GM12878 (cell line): ENCODE results near the gene FGFR2. TPM values are rescaled to one million over a fixed set of nuclear protein-coding genes. Genes with fewer than 3 reads are reported as not detected.

Experiments
- ATAC-seq: fragments of 200-7000 bp; cut with Tn5 transposase; 3 replicates; pipeline ENCODE4 v1.9.1; 2020; ENCODE audit warnings: mild to moderate bottlenecking, moderate library complexity
- BruUV-seq: library from RNA; stranded (reverse); fragments of 400-500 nt; replicated peaks from 2 replicates; lab custom pipeline; 2021; lab: Mats Ljungman, UMichigan
- CTCF ChIA-PET: fragments of 300-600 bp; sonication (Branson Sonifier 250); formaldehyde crosslinking; extraction: SDS; loops from one replicate; lab custom pipeline; 2021; ENCODE audit warnings: inconsistent platforms; lab: Yijun Ruan, JAX
- POLR2A ChIA-PET: fragments of 350-600 bp; formaldehyde crosslinking; extraction: SDS; loops from one replicate; lab custom pipeline; 2021; ENCODE audit warnings: inconsistent platforms; lab: Charles Lee
- RAD21 ChIA-PET: fragments of 300-600 bp; sonication (Branson Sonifier 250); formaldehyde crosslinking; loops from one replicate; lab custom pipeline; 2023; ENCODE audit warnings: antibody characterized with exemption; ENCODE audit not compliant: unreplicated experiment; lab: Charles Lee
- SMC1A ChIA-PET: fragments of 300-600 bp; sonication (Branson Sonifier 250); formaldehyde crosslinking; loops from one replicate; lab custom pipeline; 2023; ENCODE audit not compliant: unreplicated experiment, uncharacterized antibody; lab: Charles Lee
- DNase-seq: peaks from one replicate; pipeline ENCODE4 v3.0.0-alpha.2; 2011; ENCODE audit warnings: low read depth, low spot score
- FAIRE-seq: peaks from 3 replicates; lab custom pipeline; 2011; peaks lifted over from hg19 to GRCh38; lab: Jason Lieb, UNC
- H2AFZ ChIP-seq: 2 replicates; pipeline ENCODE4 v1.6.0; 2011; ENCODE audit warnings: low read depth, low read length, control low read depth; ENCODE audit not compliant: control insufficient read depth
- H3K27ac ChIP-seq: 2 replicates; pipeline ENCODE4 v1.5.1; 2011; ENCODE audit warnings: control low read depth; ENCODE audit not compliant: control insufficient read depth, insufficient read depth
- H3K27me3 ChIP-seq, 2 experiments: replicated peaks in 1 of 2; 2 replicates each; pipeline versions ENCODE4 v1.6.0 to v1.6.1; 2011; ENCODE audit warnings: low read length in 1 of 2; ENCODE audit not compliant: control insufficient read depth in 2 of 2, insufficient read depth in 2 of 2
- H3K36me3 ChIP-seq, 2 experiments: 2 replicates each; pipeline ENCODE4 v1.5.1; 2011; ENCODE audit warnings: low read length in 1 of 2; ENCODE audit not compliant: control insufficient read depth in 2 of 2, insufficient read depth in 2 of 2
- H3K4me1 ChIP-seq: 2 replicates; pipeline ENCODE4 v1.6.1; 2011; ENCODE audit warnings: mild to moderate bottlenecking, low read length, moderate library complexity, mixed read lengths; ENCODE audit not compliant: control insufficient read depth, insufficient read depth
- H3K4me2 ChIP-seq: 2 replicates; pipeline ENCODE4 v1.6.0; 2011; ENCODE audit warnings: control low read depth; ENCODE audit not compliant: control insufficient read depth, insufficient read depth
- H3K4me3 ChIP-seq: fragments of 200-600 bp; sonication (generic); 2 replicates; pipeline ENCODE4 v1.5.1; 2016
- H3K79me2 ChIP-seq: 2 replicates; pipeline ENCODE4 v1.6.0; 2011; ENCODE audit warnings: low read length; ENCODE audit not compliant: control insufficient read depth, insufficient read depth
- H3K9ac ChIP-seq: 2 replicates; pipeline ENCODE4 v1.8.0; 2011; ENCODE audit warnings: low read length, control low read depth, mixed read lengths; ENCODE audit not compliant: control insufficient read depth, insufficient read depth
- H3K9me3 ChIP-seq: replicated peaks from 3 replicates; pipeline ENCODE4 v1.5.1; 2011; ENCODE audit warnings: mild to moderate bottlenecking, low read length; ENCODE audit not compliant: control insufficient read depth, insufficient read depth
- H4K20me1 ChIP-seq: 2 replicates; pipeline ENCODE4 v1.6.0; 2011; ENCODE audit not compliant: control insufficient read depth, insufficient read depth
- BACH1 ChIP-seq: fragments of 450-650 bp; IDR thresholded peaks from 2 replicates; pipeline ENCODE4 v1.6.1; 2017; ENCODE audit warnings: mild to moderate bottlenecking, borderline replicate concordance
- CBX3 ChIP-seq: fragments of 200-600 bp; sonication (generic); IDR thresholded peaks from 2 replicates; pipeline ENCODE4 v1.6.1; 2016; ENCODE audit warnings: low read depth, borderline replicate concordance
- CBX5 ChIP-seq: sonication (generic); IDR thresholded peaks from 2 replicates; pipeline ENCODE4 v1.6.1; 2016; ENCODE audit warnings: low read depth, moderate library complexity, mild to moderate bottlenecking, inconsistent platforms
- CREM ChIP-seq: IDR thresholded peaks from 2 replicates; pipeline ENCODE4 v1.6.1; 2014; ENCODE audit warnings: antibody characterized with exemption, low read depth
- EED ChIP-seq: sonication (generic); IDR thresholded peaks from 2 replicates; pipeline ENCODE4 v1.6.1; 2016; ENCODE audit warnings: antibody characterized with exemption, low read depth
- EP300 ChIP-seq, 2 experiments: fragments of 150-350 bp in 1 of 2; IDR thresholded peaks; 2 replicates each; pipeline ENCODE4 v1.6.1; 2011 to 2012; ENCODE audit warnings: low read depth in 2 of 2, low read length in 2 of 2, borderline replicate concordance in 1 of 2, improper control_type of control experiment in 1 of 2, inconsistent platforms in 1 of 2; ENCODE audit not compliant: control insufficient read depth in 1 of 2
- ETV6 ChIP-seq, 2 experiments: fragments of 450-650 bp in 1 of 2; IDR thresholded peaks in 1 of 2; conservative IDR thresholded peaks in 1 of 2; 2 replicates each; pipeline ENCODE4 v1.6.1; 2014; ENCODE audit warnings: antibody characterized with exemption in 1 of 2, borderline replicate concordance in 1 of 2, low read depth in 1 of 2, mild to moderate bottlenecking in 1 of 2, moderate library complexity in 1 of 2
- HCFC1 ChIP-seq: fragments of 150-350 bp; IDR thresholded peaks from 2 replicates; pipeline ENCODE4 v1.6.1; 2014; ENCODE audit warnings: low read length
- HDAC6 ChIP-seq: fragments of 200-600 bp; sonication (generic); IDR thresholded peaks from one replicate; pipeline ENCODE4 v1.8.0; 2017; ENCODE audit warnings: antibody characterized with exemption; ENCODE audit not compliant: unreplicated experiment
- HDGF ChIP-seq: fragments of 450-650 bp; IDR thresholded peaks from 2 replicates; pipeline ENCODE4 v1.6.1; 2016; ENCODE audit warnings: antibody characterized with exemption
- IKZF1 ChIP-seq: fragments of 450-650 bp; conservative IDR thresholded peaks from 2 replicates; pipeline ENCODE4 v1.6.1; 2017; ENCODE audit warnings: antibody characterized with exemption, mild to moderate bottlenecking
- POLR2AphosphoS2 ChIP-seq: IDR thresholded peaks from 2 replicates; pipeline ENCODE4 v1.6.1; 2011; ENCODE audit warnings: low read depth, mild to moderate bottlenecking, low read length, improper control_type of control experiment, moderate library complexity
- RBBP5 ChIP-seq: fragments of 200-600 bp; sonication (generic); conservative IDR thresholded peaks from 2 replicates; pipeline ENCODE4 v1.6.1; 2016
- SIX5 ChIP-seq: IDR thresholded peaks from 2 replicates; pipeline ENCODE4 v1.6.1; 2011; ENCODE audit warnings: mild to moderate bottlenecking, low read depth, low read length, moderate library complexity; ENCODE audit not compliant: severe bottlenecking
- ZNF384 ChIP-seq: IDR thresholded peaks from 2 replicates; pipeline ENCODE4 v1.6.1; 2012; ENCODE audit warnings: low read depth, mild to moderate bottlenecking, low read length, improper control_type of control experiment, borderline replicate concordance
- WGBS: methylation state at CpG from one replicate; pipeline ENCODE4 v1.1.6; 2016; ENCODE audit warnings: low lambda C conversion rate; ENCODE audit not compliant: insufficient replicate concordance, insufficient coverage; ENCODE audit errors: missing lambda C conversion rate; 5-methylcytosine and 5-hydroxymethylcytosine counted together
- in situ Hi-C: fragments of 300-500 bp; cut with MboI; formaldehyde crosslinking; loops from 9 replicates; pipeline ENCODE4 v1.14.3; 2018; ENCODE audit warnings: mixed read lengths
- intact Hi-C: fragments of 100-400 bp; cut with micrococcal nuclease; formaldehyde crosslinking; loops from one replicate; pipeline ENCODE4 v1.14.2; 2022; ENCODE audit not compliant: unreplicated experiment
- polyA plus RNA-seq, 11 experiments: library from polyadenylated mRNA; depleted of rRNA in 4 of 11; unstranded in 6 of 11; stranded (reverse) in 5 of 11; fragments of >200 nt; fragmentation: Nextera tagmentation in 4 of 11; fragmentation: Illumina TruSeq in 1 of 11; extraction: Ambion mirVana in 4 of 11; extraction: Trizol in 1 of 11; gene quantifications; 1 replicate in 1 of 11; 2 replicates in 10 of 11; pipeline versions ENCODE4 v1.2.1 to v1.2.3, GENCODE V29; 2011 to 2016; ENCODE audit warnings: inconsistent platforms in 2 of 11, missing spikeins in 2 of 11, low read depth in 1 of 11
- total RNA-seq, 4 experiments: library from RNA; depleted of rRNA in 3 of 4; stranded (reverse); fragments of >200 nt in 3 of 4; fragmentation: Illumina TruSeq in 1 of 4; extraction: Trizol in 1 of 4; gene quantifications; 2 replicates each; pipeline versions ENCODE4 v1.2.1 to v1.2.3, GENCODE V29; 2013 to 2021
- TF ChIP-seq, protein P1 (sequence below): fragments of 450-650 bp; IDR thresholded peaks from 2 replicates; pipeline ENCODE4 v1.6.1; 2018; ENCODE audit warnings: borderline replicate concordance, mild to moderate bottlenecking; ENCODE audit not compliant: partially characterized antibody
- TF ChIP-seq, protein P2 (sequence below): fragments of 450-650 bp; IDR thresholded peaks from 2 replicates; pipeline ENCODE4 v1.6.1; 2016; ENCODE audit warnings: mild to moderate bottlenecking
- TF ChIP-seq, protein P3 (sequence below): fragments of 450-650 bp; IDR thresholded peaks from 2 replicates; pipeline ENCODE4 v1.6.1; 2016; ENCODE audit warnings: mild to moderate bottlenecking, moderate library complexity, borderline replicate concordance

FGFR2 gene
- total and polyA plus RNA-seq, 10 of the 15 experiments (the other 5 are each of a cell fraction or from before 2014, with no cell fraction given): 0.04 to 0.15 TPM; not detected in 8

DNA sequence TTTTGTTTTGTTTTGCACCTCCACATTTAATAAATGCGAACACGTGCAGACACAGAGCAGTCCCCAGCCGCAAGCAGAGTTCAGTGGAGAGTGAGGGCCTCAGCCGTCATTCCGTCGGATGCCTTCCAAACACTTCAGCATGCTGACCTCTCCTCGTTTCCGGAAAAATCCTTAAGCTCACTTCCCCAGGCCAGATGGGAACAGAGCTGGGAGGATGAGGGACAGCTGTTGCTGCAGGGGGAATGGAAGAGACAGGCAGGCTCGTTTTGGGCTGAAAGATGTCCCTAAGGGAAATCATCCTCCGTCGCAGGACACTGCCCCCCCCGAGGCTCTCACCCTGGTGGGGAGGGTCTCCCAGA, 17.2 kb upstream of the FGFR2 start:
- CTCF ChIA-PET: no interaction called here
- TF ChIP-seq, protein P1, sequence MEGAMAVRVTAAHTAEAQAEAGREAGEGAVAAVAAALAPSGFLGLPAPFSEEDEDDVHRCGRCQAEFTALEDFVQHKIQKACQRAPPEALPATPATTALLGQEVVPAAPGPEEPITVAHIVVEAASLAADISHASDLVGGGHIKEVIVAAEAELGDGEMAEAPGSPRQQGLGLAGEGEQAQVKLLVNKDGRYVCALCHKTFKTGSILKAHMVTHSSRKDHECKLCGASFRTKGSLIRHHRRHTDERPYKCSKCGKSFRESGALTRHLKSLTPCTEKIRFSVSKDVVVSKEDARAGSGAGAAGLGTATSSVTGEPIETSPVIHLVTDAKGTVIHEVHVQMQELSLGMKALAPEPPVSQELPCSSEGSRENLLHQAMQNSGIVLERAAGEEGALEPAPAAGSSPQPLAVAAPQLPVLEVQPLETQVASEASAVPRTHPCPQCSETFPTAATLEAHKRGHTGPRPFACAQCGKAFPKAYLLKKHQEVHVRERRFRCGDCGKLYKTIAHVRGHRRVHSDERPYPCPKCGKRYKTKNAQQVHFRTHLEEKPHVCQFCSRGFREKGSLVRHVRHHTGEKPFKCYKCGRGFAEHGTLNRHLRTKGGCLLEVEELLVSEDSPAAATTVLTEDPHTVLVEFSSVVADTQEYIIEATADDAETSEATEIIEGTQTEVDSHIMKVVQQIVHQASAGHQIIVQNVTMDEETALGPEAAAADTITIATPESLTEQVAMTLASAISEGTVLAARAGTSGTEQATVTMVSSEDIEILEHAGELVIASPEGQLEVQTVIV: no peak
- TF ChIP-seq POLR2AphosphoS2 (no peak), EED (no peak), HCFC1 (no peak), HDGF (no peak), EP300 (IDR thresholded peaks at IDR 0.05; ENCODE audit: borderline replicate concordance in 1 of 2, control insufficient read depth in 1 of 2, low read depth in 2 of 2, low read length in 2 of 2) (no peak), CBX3 (no peak), HDAC6 (no peak), RBBP5 (no peak), CREM (no peak), CBX5 (no peak), SIX5 (no peak), BACH1 (no peak), ZNF384 (no peak), IKZF1 (no peak), ETV6 (conservative IDR thresholded peaks at IDR 0.05 in 1 of 2, IDR thresholded peaks at IDR 0.05 in 1 of 2; ENCODE audit: borderline replicate concordance in 1 of 2, low read depth in 1 of 2) (no peak)
- TF ChIP-seq, protein P2, sequence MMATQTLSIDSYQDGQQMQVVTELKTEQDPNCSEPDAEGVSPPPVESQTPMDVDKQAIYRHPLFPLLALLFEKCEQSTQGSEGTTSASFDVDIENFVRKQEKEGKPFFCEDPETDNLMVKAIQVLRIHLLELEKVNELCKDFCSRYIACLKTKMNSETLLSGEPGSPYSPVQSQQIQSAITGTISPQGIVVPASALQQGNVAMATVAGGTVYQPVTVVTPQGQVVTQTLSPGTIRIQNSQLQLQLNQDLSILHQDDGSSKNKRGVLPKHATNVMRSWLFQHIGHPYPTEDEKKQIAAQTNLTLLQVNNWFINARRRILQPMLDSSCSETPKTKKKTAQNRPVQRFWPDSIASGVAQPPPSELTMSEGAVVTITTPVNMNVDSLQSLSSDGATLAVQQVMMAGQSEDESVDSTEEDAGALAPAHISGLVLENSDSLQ: no peak
- TF ChIP-seq, protein P3, sequence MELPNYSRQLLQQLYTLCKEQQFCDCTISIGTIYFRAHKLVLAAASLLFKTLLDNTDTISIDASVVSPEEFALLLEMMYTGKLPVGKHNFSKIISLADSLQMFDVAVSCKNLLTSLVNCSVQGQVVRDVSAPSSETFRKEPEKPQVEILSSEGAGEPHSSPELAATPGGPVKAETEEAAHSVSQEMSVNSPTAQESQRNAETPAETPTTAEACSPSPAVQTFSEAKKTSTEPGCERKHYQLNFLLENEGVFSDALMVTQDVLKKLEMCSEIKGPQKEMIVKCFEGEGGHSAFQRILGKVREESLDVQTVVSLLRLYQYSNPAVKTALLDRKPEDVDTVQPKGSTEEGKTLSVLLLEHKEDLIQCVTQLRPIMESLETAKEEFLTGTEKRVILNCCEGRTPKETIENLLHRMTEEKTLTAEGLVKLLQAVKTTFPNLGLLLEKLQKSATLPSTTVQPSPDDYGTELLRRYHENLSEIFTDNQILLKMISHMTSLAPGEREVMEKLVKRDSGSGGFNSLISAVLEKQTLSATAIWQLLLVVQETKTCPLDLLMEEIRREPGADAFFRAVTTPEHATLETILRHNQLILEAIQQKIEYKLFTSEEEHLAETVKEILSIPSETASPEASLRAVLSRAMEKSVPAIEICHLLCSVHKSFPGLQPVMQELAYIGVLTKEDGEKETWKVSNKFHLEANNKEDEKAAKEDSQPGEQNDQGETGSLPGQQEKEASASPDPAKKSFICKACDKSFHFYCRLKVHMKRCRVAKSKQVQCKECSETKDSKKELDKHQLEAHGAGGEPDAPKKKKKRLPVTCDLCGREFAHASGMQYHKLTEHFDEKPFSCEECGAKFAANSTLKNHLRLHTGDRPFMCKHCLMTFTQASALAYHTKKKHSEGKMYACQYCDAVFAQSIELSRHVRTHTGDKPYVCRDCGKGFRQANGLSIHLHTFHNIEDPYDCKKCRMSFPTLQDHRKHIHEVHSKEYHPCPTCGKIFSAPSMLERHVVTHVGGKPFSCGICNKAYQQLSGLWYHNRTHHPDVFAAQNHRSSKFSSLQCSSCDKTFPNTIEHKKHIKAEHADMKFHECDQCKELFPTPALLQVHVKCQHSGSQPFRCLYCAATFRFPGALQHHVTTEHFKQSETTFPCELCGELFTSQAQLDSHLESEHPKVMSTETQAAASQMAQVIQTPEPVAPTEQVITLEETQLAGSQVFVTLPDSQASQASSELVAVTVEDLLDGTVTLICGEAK: no peak
- Histone ChIP-seq H3K27ac (no peak overlapping the region), H3K4me3 (no peak overlapping the region), H3K4me1 (no peaks in the 10 kb centered on the region), H3K4me2 (no peak overlapping the region), H3K36me3 (no peaks in the 10 kb centered on the region), H3K9me3 (peaks cover 3% of the 10 kb centered on the region; the same call in 1 of the 3 replicates), H3K79me2 (no peaks in the 10 kb centered on the region), H4K20me1 (no peaks in the 10 kb centered on the region), H2AFZ (no peak overlapping the region), H3K27me3 (no peaks in the 10 kb centered on the region; a peak in 1 of 4 replicates), H3K9ac (no peak overlapping the region)
- in situ Hi-C loops (no loop called here), intact Hi-C loops (no loop called here)
- BruUV-seq: no TSS peak
- POLR2A ChIA-PET: no interaction called here
- RAD21 ChIA-PET: no interaction called here
- SMC1A ChIA-PET: no interaction called here
- DNase-seq (no peak), ATAC-seq (no peak), FAIRE-seq (no peak)
- 52% methylated on average over 12 of the region's 12 CpGs for WGBS
